ENCODE results near the gene UTP4. TPM values are rescaled to one million over a fixed set of nuclear protein-coding genes. Genes with fewer than 3 reads are reported as not detected.
A peak's percentile ranks its signal among the peaks of the same experiment; 100 is the strongest.

Gene UTP4
- total and polyA plus RNA-seq, 3 experiments from 2014 or later = 59.0 to 155 (median 150) TPM

GRCh38 chr16:69217433-69217832 lies 85.0 kb downstream of the UTP4 start:
- peak overlapping the region in 2 of 8 donors; percentile 6 to 26 for H3K27ac Mint-ChIP-seq
- peaks cover 11 to 26% (median 19%) of the 10 kb centered on the region in 3 donors for H3K4me1 Mint-ChIP-seq
- ChIA-PET CTCF (interaction anchor here (1.2 kb wide), 1 partner anchor 9 kb away, joined by 3 read pairs; no protein-coding TSS in a partner anchor), POLR2A (no interaction called here)
- H3K27me3 ChIP-seq (ENCODE audit: insufficient read depth, low read length, poor library complexity, severe bottlenecking) = no peaks in the 10 kb centered on the region
- DNase-seq = no peak
- H3K4me3 Mint-ChIP-seq = no peak overlapping the region
- H3K27ac ChIP-seq (ENCODE audit: low read depth, low read length) = no peak overlapping the region
- no peaks in the 10 kb centered on the region for H3K9me3 ChIP-seq (ENCODE audit: low read length)
- no peaks in the 10 kb centered on the region for H3K36me3 ChIP-seq (ENCODE audit: insufficient read depth, low read length)
- no peak overlapping the region for H3K4me3 ChIP-seq (ENCODE audit: low read length)
- no peaks in the 10 kb centered on the region for H3K36me3 Mint-ChIP-seq
- H3K27me3 Mint-ChIP-seq = peaks cover 0 to 2% of the 10 kb centered on the region in 2 donors
- no peaks in the 10 kb centered on the region for H3K9me3 Mint-ChIP-seq
- no peaks in the 10 kb centered on the region for H3K4me1 ChIP-seq (ENCODE audit: insufficient read depth, low read length)

Other genes starting within 250 kb of the UTP4 start
- gene HAS3, start 27.0 kb upstream of the UTP4 start, total RNA-seq = under 1 TPM; 0.55 to 0.62 TPM
- 0.07 TPM for gene HAS3, start 27.0 kb upstream of the UTP4 start, polyA plus RNA-seq
- gene CHTF8, start 61 bp upstream of the UTP4 start, total RNA-seq = 100 to 1,000 TPM; 141 to 149 TPM
- 181 TPM for gene CHTF8, start 61 bp upstream of the UTP4 start, polyA plus RNA-seq
- gene SNTB2, start 54.5 kb downstream of the UTP4 start, total RNA-seq = 10 to 100 TPM; 13.6 to 14.9 TPM
- 28.2 TPM for gene SNTB2, start 54.5 kb downstream of the UTP4 start, polyA plus RNA-seq
- 10 to 100 TPM; 35.7 to 35.9 TPM for gene VPS4A, start 178.7 kb downstream of the UTP4 start, total RNA-seq
- gene VPS4A, start 178.7 kb downstream of the UTP4 start, polyA plus RNA-seq = 48.1 TPM
- 10 to 100 TPM; 29.1 to 34.9 TPM for gene PDF, start 197.9 kb downstream of the UTP4 start, total RNA-seq
- gene PDF, start 197.9 kb downstream of the UTP4 start, polyA plus RNA-seq = 17.4 TPM
- gene COG8, start 206.9 kb downstream of the UTP4 start, total RNA-seq = 10 to 100 TPM; 38.1 to 40.0 TPM
- gene COG8, start 206.9 kb downstream of the UTP4 start, polyA plus RNA-seq = 42.3 TPM
- 10 to 100 TPM; 73.8 to 80.1 TPM for gene NIP7, start 207.1 kb downstream of the UTP4 start, total RNA-seq
- 23.7 TPM for gene NIP7, start 207.1 kb downstream of the UTP4 start, polyA plus RNA-seq
- 1 to 10 TPM in 1 of 2 experiments, under 1 TPM in 1; 0.80 to 1.4 TPM for gene TMED6, start 219.1 kb downstream of the UTP4 start, total RNA-seq
- not detected for gene TMED6, start 219.1 kb downstream of the UTP4 start, polyA plus RNA-seq